Measurements from ENCODE around the gene RACGAP1. TPM values are rescaled to one million over a fixed set of nuclear protein-coding genes. Genes with fewer than 3 reads are reported as not detected.

RACGAP1 gene
- total RNA-seq, 1 experiment from 2014 or later: 147 TPM

DNA sequence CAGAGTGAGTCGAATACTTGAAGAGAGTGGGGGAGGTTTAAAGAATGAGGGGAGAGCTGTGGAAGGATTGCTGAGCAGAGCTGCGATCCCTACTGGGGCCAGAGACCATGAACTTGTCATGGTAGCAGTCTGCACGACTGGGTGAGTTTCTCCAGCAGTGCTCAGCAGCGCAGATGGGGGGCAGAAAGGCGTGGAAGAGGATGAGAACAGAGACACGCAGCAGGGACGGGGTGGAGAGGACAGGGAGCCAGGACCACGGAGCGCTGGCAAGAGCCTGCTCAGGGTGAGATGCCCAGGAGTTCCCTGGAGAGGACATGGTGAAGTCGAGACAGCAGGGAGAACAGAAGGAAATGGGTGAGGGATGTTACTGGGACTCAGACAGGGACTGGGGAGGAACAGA is 54.6 kb downstream of the RACGAP1 start:
- CTCF ChIA-PET: interaction anchor here (0.6 kb wide), 1 partner anchor 86 kb away, joined by 3 read pairs; no protein-coding TSS in a partner anchor
- DNase-seq (ENCODE audit: low read depth, low spot score) (no peak), ATAC-seq (no peak)
- Histone ChIP-seq H3K9me3 (ENCODE audit: control insufficient read depth, insufficient read depth, low read depth, low read length) (no peaks in the 10 kb centered on the region), H3K4me3 (ENCODE audit: low read depth in 2 of 2, low read length in 2 of 2) (no peak overlapping the region), H3K4me1 (ENCODE audit: control insufficient read depth, insufficient read depth, low read length) (peaks cover 20% of the 10 kb centered on the region; the same call in 1 of the 2 replicates), H3K36me3 (ENCODE audit: control insufficient read depth, insufficient read depth, low read length) (no peaks in the 10 kb centered on the region), H3K27me3 (ENCODE audit: control insufficient read depth, insufficient read depth, low read length) (no peaks in the 10 kb centered on the region), H3K27ac (ENCODE audit: low read length) (no peak overlapping the region)
- in situ Hi-C loops (cut with HindIII; ENCODE audit: low pct_unique_long_range_greater_than_20kb, low sequenced_read_pairs) (no loop called here), intact Hi-C loops (cut with micrococcal nuclease; ENCODE audit: unreplicated experiment) (no loop called here)
- BruUV-seq (replicated peaks): no TSS peak
- POLR2A ChIA-PET: interaction anchor here (0.7 kb wide), 1 partner anchor 92 kb away, joined by 3 read pairs; no protein-coding TSS in a partner anchor
- no peak for TF ChIP-seq TCF7L2 (IDR thresholded peaks at IDR 0.05; ENCODE audit: low read depth, low read length)
- no peak for TF ChIP-seq CTCF (IDR thresholded peaks at IDR 0.05)
- no peak for TF ChIP-seq SIN3A (IDR thresholded peaks at IDR 0.05; ENCODE audit: borderline replicate concordance, insufficient read depth, low read depth, low read length)
- no peak for TF ChIP-seq POLR2AphosphoS5 (IDR thresholded peaks at IDR 0.05; ENCODE audit: low read depth, low read length)
- TF ChIP-seq, protein P1, sequence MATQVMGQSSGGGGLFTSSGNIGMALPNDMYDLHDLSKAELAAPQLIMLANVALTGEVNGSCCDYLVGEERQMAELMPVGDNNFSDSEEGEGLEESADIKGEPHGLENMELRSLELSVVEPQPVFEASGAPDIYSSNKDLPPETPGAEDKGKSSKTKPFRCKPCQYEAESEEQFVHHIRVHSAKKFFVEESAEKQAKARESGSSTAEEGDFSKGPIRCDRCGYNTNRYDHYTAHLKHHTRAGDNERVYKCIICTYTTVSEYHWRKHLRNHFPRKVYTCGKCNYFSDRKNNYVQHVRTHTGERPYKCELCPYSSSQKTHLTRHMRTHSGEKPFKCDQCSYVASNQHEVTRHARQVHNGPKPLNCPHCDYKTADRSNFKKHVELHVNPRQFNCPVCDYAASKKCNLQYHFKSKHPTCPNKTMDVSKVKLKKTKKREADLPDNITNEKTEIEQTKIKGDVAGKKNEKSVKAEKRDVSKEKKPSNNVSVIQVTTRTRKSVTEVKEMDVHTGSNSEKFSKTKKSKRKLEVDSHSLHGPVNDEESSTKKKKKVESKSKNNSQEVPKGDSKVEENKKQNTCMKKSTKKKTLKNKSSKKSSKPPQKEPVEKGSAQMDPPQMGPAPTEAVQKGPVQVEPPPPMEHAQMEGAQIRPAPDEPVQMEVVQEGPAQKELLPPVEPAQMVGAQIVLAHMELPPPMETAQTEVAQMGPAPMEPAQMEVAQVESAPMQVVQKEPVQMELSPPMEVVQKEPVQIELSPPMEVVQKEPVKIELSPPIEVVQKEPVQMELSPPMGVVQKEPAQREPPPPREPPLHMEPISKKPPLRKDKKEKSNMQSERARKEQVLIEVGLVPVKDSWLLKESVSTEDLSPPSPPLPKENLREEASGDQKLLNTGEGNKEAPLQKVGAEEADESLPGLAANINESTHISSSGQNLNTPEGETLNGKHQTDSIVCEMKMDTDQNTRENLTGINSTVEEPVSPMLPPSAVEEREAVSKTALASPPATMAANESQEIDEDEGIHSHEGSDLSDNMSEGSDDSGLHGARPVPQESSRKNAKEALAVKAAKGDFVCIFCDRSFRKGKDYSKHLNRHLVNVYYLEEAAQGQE (IDR thresholded peaks at IDR 0.05; ENCODE audit: insufficient read depth in 1 of 2, low read depth in 2 of 2, low read length in 1 of 2): no peak

- ChIA-PET CTCF (interaction anchor here (0.6 kb wide), 2 partner anchors 14 to 86 kb away, joined by 3 read pairs; no protein-coding TSS in a partner anchor), POLR2A (no interaction called here)
- DNase-seq (ENCODE audit: low read depth, low spot score): no peak
- TF ChIP-seq TCF7L2 (IDR thresholded peaks at IDR 0.05; ENCODE audit: low read depth, low read length): no peak
- TF ChIP-seq SIN3A (IDR thresholded peaks at IDR 0.05; ENCODE audit: borderline replicate concordance, insufficient read depth, low read depth, low read length): no peak
- TF ChIP-seq, protein P1 (IDR thresholded peaks at IDR 0.05; ENCODE audit: insufficient read depth in 1 of 2, low read depth in 2 of 2, low read length in 1 of 2): no peak
- TF ChIP-seq POLR2AphosphoS5 (IDR thresholded peaks at IDR 0.05; ENCODE audit: low read depth, low read length): no peak
- no peak for TF ChIP-seq CTCF (IDR thresholded peaks at IDR 0.05)
- Histone ChIP-seq H3K9me3 (ENCODE audit: control insufficient read depth, insufficient read depth, low read depth, low read length) (no peaks in the 10 kb centered on the region), H3K27me3 (ENCODE audit: control insufficient read depth, insufficient read depth, low read length) (no peaks in the 10 kb centered on the region), H3K4me3 (ENCODE audit: low read depth in 2 of 2, low read length in 2 of 2) (no peak overlapping the region), H3K36me3 (ENCODE audit: control insufficient read depth, insufficient read depth, low read length) (no peaks in the 10 kb centered on the region), H3K27ac (ENCODE audit: low read length) (no peak overlapping the region), H3K4me1 (ENCODE audit: control insufficient read depth, insufficient read depth, low read length) (peaks cover 20% of the 10 kb centered on the region; the same call in 1 of the 2 replicates)
- ATAC-seq: no peak
- in situ Hi-C loops (cut with HindIII; ENCODE audit: low pct_unique_long_range_greater_than_20kb, low sequenced_read_pairs): no loop called here
- no TSS peak for BruUV-seq (replicated peaks)
- intact Hi-C loops (cut with micrococcal nuclease; ENCODE audit: unreplicated experiment): loop anchor here (5.0 kb wide), 1 partner anchor 87 kb away; the partner anchor contains the start of gene ASIC1
These were observed 55.5 kb downstream of the RACGAP1 start for GRCh38 chr12:49969651-49970429.
